AG04450 (cell line): Measurements from ENCODE around the gene ZNF14. TPM values are rescaled to one million over a fixed set of nuclear protein-coding genes. Genes with fewer than 3 reads are reported as not detected.
"Not testable (repeated sequence)": the region's sequence is repeated elsewhere in the genome, so short reads cannot be mapped to it uniquely, and the experiment has no call there.

Experiments used
- CTCF ChIA-PET: fragments of 300-600, 350-600 bp; formaldehyde crosslinking; extraction: SDS; loops from one replicate; lab custom pipeline; 2022; ENCODE audit warnings: antibody characterized with exemption, inconsistent platforms; lab: Charles Lee
- POLR2A ChIA-PET: fragments of 350-600 bp; formaldehyde crosslinking; extraction: SDS; loops from one replicate; lab custom pipeline; 2021; ENCODE audit warnings: antibody characterized with exemption, inconsistent platforms; lab: Yijun Ruan, JAX
- DNase-seq: peaks from one replicate; pipeline ENCODE4 v3.0.0-alpha.2; 2011; ENCODE audit warnings: low read depth, low spot score
- H3K27ac ChIP-seq: one replicate; pipeline ENCODE4 v1.5.1; 2012; ENCODE audit warnings: low read depth, low read length, control low read depth
- H3K27me3 ChIP-seq: one replicate; pipeline ENCODE4 v1.6.0; 2012; ENCODE audit warnings: low read length; ENCODE audit not compliant: control insufficient read depth, insufficient read depth
- H3K4me3 ChIP-seq: 2 replicates; pipeline ENCODE4 v1.5.1; 2011; ENCODE audit warnings: mild to moderate bottlenecking, low read depth, low read length, control low read depth
- H3K9me3 ChIP-seq: 2 replicates; pipeline ENCODE4 v1.5.1; 2012; ENCODE audit warnings: low read length; ENCODE audit not compliant: control insufficient read depth, insufficient read depth
- polyA plus RNA-seq: library from polyadenylated mRNA; depleted of rRNA; stranded (reverse); fragments of >200 nt; gene quantifications from 2 replicates; pipeline ENCODE4 v1.2.3, GENCODE V29; 2011
- TF ChIP-seq, protein P1 (sequence below): IDR thresholded peaks from 2 replicates; pipeline ENCODE4 v1.5.1; 2011; ENCODE audit warnings: low read depth, low read length, control low read depth, inconsistent platforms

The ZNF14 gene
- polyA plus RNA-seq, 1 experiment = 4.2 TPM

DNA sequence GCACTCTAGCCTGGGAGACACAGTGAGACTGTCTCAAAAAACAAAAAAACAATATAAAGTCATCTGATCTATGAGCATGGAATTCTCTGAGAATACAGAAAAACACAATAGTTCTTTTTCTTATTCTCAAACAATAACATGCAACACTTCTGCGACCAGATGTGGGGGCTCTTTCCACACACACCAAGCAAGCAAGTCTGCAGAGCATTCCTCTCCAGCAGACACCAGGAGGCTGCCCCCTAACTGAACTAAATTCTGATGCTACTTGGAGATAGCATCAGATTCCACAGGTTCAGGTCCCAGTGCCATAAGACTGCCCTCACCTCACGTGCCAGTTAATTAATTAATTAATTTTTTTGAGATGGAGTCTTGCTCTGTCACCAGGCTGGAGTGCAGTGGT lies 36.5 kb downstream of the ZNF14 start:
- ChIA-PET POLR2A (no interaction called here), CTCF (no interaction called here)
- DNase-seq = no peak
- TF ChIP-seq, protein P1, sequence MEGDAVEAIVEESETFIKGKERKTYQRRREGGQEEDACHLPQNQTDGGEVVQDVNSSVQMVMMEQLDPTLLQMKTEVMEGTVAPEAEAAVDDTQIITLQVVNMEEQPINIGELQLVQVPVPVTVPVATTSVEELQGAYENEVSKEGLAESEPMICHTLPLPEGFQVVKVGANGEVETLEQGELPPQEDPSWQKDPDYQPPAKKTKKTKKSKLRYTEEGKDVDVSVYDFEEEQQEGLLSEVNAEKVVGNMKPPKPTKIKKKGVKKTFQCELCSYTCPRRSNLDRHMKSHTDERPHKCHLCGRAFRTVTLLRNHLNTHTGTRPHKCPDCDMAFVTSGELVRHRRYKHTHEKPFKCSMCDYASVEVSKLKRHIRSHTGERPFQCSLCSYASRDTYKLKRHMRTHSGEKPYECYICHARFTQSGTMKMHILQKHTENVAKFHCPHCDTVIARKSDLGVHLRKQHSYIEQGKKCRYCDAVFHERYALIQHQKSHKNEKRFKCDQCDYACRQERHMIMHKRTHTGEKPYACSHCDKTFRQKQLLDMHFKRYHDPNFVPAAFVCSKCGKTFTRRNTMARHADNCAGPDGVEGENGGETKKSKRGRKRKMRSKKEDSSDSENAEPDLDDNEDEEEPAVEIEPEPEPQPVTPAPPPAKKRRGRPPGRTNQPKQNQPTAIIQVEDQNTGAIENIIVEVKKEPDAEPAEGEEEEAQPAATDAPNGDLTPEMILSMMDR = no peak
- Histone ChIP-seq H3K4me3 (no peak overlapping the region), H3K9me3 (peaks cover 46% of the 10 kb centered on the region), H3K27me3 (no peaks in the 10 kb centered on the region), H3K27ac (no peak overlapping the region)

DNA sequence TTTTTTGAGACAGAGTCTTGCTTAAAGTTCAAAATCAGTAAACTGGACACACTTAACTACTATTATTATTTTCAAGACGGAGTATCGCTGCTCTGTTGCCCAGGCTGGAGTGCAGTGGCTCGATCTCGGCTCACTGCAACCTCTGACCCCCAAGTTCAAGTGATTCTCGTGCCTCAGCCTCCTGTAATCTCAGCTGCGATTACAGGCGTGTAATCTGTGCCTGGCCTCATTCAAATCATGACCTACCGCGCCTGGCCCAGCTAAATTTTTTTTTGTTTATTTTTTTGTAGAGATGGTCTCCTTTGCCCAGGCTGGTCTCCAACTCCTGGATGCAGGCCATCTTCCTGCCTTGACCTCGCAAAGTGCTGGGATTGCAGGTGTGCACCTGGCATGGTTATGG lies 41.2 kb downstream of the ZNF14 start:
- H3K4me3 ChIP-seq = no peak overlapping the region
- ChIA-PET CTCF (no interaction called here), POLR2A (no interaction called here)
- no peak for DNase-seq
- no peaks in the 10 kb centered on the region for H3K27me3 ChIP-seq
- H3K9me3 ChIP-seq = peaks cover 43% of the 10 kb centered on the region
- TF ChIP-seq, protein P1 = no peak
- H3K27ac ChIP-seq = no peak overlapping the region

DNA sequence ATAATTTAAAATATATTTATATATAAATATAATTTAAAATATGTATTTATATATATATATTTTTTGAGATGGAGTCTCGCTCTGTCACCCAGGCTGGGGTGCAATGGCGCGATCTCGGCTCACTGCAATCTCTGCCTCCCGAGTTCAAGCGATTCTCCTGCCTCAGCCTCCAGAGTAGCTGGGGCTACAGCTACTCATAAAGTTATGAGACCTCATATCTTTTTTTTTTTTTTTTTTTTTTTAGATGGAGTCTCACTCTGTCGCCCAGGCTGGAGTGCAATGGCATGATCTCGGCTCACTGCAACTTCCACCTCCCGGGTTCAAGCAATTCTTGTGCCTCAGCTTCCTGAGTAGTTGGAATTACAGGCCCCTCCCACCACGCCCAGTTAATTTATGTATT lies 43.9 kb downstream of the ZNF14 start:
- H3K27ac ChIP-seq, CTCF ChIA-PET, H3K27me3 ChIP-seq, H3K4me3 ChIP-seq, DNase-seq, POLR2A ChIA-PET: not testable (repeated sequence)
- H3K9me3 ChIP-seq = peaks cover 47% of the 10 kb centered on the region

DNA sequence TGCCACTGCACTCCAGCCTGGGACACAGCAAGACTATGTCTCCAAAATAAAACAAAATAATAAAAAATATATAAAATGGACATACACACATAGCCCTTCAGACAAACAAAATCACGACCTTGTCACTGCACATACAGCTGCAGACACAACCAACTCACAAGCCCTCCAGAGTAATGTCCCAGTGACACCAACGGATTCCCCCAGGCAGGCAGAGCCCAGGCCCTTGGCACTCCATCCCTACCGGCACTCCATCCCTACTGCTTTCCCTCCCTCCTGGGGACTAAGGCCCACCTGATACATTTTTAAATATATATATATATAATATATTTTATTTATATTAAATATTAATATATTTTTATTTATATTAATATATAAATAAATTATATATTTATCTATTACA lies 45.8 kb downstream of the ZNF14 start:
- POLR2A ChIA-PET = no interaction called here
- CTCF ChIA-PET = no interaction called here

DNA sequence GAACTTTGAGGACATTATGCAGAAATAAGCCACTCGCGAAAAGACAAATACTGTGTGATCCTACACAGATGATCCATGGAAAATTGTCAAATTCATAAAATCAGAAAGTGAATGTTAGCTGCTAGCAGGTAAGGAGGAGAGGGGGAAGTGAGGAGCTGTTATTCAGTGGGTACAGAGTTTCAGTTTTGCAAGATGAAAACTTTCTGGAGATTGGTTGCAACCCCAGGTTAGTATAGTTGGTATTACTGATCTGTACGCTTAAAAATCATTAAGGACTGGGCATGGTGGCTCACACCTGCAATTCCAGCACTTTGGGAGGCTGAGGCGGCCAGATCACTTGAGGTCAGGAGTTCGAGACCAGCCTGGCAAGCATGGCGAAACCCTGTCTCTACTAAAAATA lies 46.3 kb downstream of the ZNF14 start:
- POLR2A ChIA-PET = no interaction called here
- TF ChIP-seq, protein P1 = no peak
- no peak for DNase-seq
- Histone ChIP-seq H3K9me3 (peaks cover 61% of the 10 kb centered on the region), H3K27me3 (no peaks in the 10 kb centered on the region), H3K27ac (no peak overlapping the region), H3K4me3 (no peak overlapping the region)
- CTCF ChIA-PET = no interaction called here

More for the DNA sequence above, 45.8 kb downstream of the ZNF14 start:
- Histone ChIP-seq H3K27me3 (no peaks in the 10 kb centered on the region), H3K9me3 (peaks cover 59% of the 10 kb centered on the region), H3K4me3 (no peak overlapping the region), H3K27ac (no peak overlapping the region)
- TF ChIP-seq, protein P1 = no peak
- DNase-seq = no peak

DNA sequence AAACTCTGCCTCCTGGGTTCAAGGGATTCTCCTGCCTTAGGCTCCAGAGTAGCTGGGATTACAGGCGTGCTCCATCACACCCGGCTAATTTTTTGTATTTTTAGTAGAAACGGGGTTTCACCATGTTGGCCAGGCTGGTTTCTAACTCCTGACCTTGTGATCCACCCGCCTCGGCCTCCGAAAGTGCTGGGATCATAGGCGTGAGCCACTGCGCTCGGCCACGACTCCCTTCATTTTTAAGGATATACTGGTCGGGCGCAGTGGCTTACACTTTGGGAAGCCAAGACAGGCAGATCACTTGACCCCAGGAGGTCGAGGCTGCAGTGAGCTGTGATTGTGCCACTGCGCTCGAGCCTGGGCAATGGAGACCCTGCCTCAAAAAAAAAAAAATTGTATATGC lies 46.8 kb downstream of the ZNF14 start:
- peaks cover 60% of the 10 kb centered on the region for H3K9me3 ChIP-seq
- POLR2A ChIA-PET = interaction anchor here (0.6 kb wide), 1 partner anchor 18 kb away, joined by 3 read pairs; no protein-coding TSS in a partner anchor
- H3K4me3 ChIP-seq, DNase-seq, H3K27me3 ChIP-seq, H3K27ac ChIP-seq, CTCF ChIA-PET: not testable (repeated sequence)
